Measurements from ENCODE around the gene TCAP. TPM values are rescaled to one million over a fixed set of nuclear protein-coding genes. Genes with fewer than 3 reads are reported as not detected.

TCAP gene
- polyA plus RNA-seq, 1 donor (not counting 4 experiments of a cell fraction or from before 2014, with no cell fraction given) = 0.20 TPM

DNA sequence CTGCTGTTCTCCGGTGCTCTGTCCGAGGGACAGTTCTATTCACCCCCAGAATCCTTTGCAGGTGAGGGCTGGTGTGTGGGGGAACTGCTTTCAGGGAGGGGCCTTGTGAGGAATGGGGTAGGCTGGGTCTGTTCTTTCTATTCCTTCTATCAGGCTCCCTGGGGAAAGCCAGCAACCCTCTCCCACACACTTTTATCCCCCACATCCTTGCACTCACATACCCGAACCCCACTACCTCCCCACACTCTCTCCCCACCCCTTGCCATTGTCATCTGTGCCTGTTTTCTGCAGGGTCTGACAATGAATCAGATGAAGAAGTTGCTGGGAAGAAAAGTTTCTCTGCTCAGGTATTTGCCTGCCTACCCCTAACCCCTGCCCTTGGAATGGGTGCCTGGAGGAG lies 6.4 kb upstream of the TCAP start:
- Histone ChIP-seq H3K9me1 (ENCODE audit: control insufficient read depth, extremely low read depth, insufficient read depth, low read length) (no peaks in the 10 kb centered on the region), H4K20me1 (ENCODE audit: control insufficient read depth, extremely low read depth, insufficient read depth, low read length) (peaks cover 3% of the 10 kb centered on the region), H3K79me2 (ENCODE audit: control insufficient read depth, insufficient read depth, low read length) (no peaks in the 10 kb centered on the region), H3K9me3 (ENCODE audit: control insufficient read depth, low read depth, low read length) (no peaks in the 10 kb centered on the region), H3K9ac (ENCODE audit: control insufficient read depth, extremely low read depth, insufficient read depth, low read length) (no peak overlapping the region), H3K4me1 (ENCODE audit: control insufficient read depth, extremely low read depth, insufficient read depth, low read length) (peaks cover 2% of the 10 kb centered on the region), H3K4me2 (ENCODE audit: control insufficient read depth, extremely low read depth, insufficient read depth, low read depth, low read length) (no peak overlapping the region), H2AFZ (ENCODE audit: control insufficient read depth, low read length) (no peak overlapping the region), H3K36me3 (ENCODE audit: control insufficient read depth in 2 of 2, extremely low read depth in 1 of 2, insufficient read depth in 2 of 2, low read length in 2 of 2) (peaks cover 6 to 19% of the 10 kb centered on the region in 2 experiments), H3K4me3 (ENCODE audit: control insufficient read depth in 2 of 3, extremely low read depth in 1 of 3, insufficient read depth in 2 of 3, low read depth in 1 of 3, low read length in 3 of 3) (no peak overlapping the region), H3K27me3 (ENCODE audit: control insufficient read depth, extremely low read depth, insufficient read depth, low read length) (no peaks in the 10 kb centered on the region), H3K27ac (ENCODE audit: control insufficient read depth, insufficient read depth, low read length) (no peak overlapping the region)
- DNase-seq (ENCODE audit: low read depth, low spot score) = no peak
- TF ChIP-seq EZH2 (IDR thresholded peaks at IDR 0.05; ENCODE audit: low read length) = no peak
- TF ChIP-seq, protein P1, sequence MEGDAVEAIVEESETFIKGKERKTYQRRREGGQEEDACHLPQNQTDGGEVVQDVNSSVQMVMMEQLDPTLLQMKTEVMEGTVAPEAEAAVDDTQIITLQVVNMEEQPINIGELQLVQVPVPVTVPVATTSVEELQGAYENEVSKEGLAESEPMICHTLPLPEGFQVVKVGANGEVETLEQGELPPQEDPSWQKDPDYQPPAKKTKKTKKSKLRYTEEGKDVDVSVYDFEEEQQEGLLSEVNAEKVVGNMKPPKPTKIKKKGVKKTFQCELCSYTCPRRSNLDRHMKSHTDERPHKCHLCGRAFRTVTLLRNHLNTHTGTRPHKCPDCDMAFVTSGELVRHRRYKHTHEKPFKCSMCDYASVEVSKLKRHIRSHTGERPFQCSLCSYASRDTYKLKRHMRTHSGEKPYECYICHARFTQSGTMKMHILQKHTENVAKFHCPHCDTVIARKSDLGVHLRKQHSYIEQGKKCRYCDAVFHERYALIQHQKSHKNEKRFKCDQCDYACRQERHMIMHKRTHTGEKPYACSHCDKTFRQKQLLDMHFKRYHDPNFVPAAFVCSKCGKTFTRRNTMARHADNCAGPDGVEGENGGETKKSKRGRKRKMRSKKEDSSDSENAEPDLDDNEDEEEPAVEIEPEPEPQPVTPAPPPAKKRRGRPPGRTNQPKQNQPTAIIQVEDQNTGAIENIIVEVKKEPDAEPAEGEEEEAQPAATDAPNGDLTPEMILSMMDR (optimal IDR thresholded peaks at IDR 0.05 in 1 of 3, IDR thresholded peaks at IDR 0.05 in 1 of 3, conservative IDR thresholded peaks at IDR 0.05 in 1 of 3; ENCODE audit: extremely low read depth in 1 of 3, insufficient read depth in 2 of 3, low read length in 3 of 3) = no peak
- FAIRE-seq = no peak
- dilution Hi-C loops (cut with MboI; ENCODE audit: extremely low pct_ligation_motif_present, low sequenced_read_pairs) = no loop called here

DNA sequence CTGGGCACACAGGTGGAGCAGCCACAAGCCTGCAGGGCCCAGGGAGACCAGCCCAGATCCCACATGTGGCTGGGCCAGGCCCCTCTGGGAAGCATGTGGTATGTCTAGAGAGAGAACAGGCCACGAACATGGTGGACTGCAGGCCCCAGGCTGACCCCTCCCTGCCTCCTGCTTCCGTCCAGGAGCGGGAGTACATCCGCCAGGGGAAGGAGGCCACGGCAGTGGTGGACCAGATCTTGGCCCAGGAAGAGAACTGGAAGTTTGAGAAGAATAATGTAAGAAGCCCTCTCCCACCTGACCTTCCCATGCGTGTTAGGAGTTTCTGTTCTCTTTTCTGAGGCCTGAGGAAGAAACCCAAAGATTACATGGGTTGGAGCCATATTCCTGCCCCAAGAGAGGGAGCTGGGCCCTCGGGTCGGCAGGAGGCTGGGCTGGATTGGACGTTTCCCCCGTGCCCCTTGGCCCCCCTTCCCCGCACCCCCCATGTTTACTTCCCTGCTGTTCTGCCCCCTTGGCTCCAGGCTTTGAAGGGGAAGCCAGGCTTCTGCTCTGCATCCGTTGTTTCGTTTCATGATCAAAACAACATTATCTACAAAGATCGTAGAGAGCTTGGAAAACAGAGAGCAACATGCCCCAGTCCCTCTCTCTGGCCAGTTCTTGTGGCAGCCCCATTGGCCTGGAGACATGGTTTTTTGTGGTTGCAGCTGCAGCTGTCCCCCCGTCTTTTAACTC lies 5.7 kb upstream of the TCAP start:
- Histone ChIP-seq H3K9me3 (ENCODE audit: control insufficient read depth, low read depth, low read length) (no peaks in the 10 kb centered on the region), H3K27me3 (ENCODE audit: control insufficient read depth, extremely low read depth, insufficient read depth, low read length) (no peaks in the 10 kb centered on the region), H3K9ac (ENCODE audit: control insufficient read depth, extremely low read depth, insufficient read depth, low read length) (no peak overlapping the region), H3K9me1 (ENCODE audit: control insufficient read depth, extremely low read depth, insufficient read depth, low read length) (no peaks in the 10 kb centered on the region), H3K4me3 (ENCODE audit: control insufficient read depth in 2 of 3, extremely low read depth in 1 of 3, insufficient read depth in 2 of 3, low read depth in 1 of 3, low read length in 3 of 3) (no peak overlapping the region), H4K20me1 (ENCODE audit: control insufficient read depth, extremely low read depth, insufficient read depth, low read length) (no peaks in the 10 kb centered on the region), H3K27ac (ENCODE audit: control insufficient read depth, insufficient read depth, low read length) (no peak overlapping the region), H3K36me3 (ENCODE audit: control insufficient read depth in 2 of 2, extremely low read depth in 1 of 2, insufficient read depth in 2 of 2, low read length in 2 of 2) (peaks cover 6 to 21% of the 10 kb centered on the region in 2 experiments), H3K4me1 (ENCODE audit: control insufficient read depth, extremely low read depth, insufficient read depth, low read length) (peaks cover 5% of the 10 kb centered on the region), H3K79me2 (ENCODE audit: control insufficient read depth, insufficient read depth, low read length) (no peaks in the 10 kb centered on the region), H2AFZ (ENCODE audit: control insufficient read depth, low read length) (no peak overlapping the region), H3K4me2 (ENCODE audit: control insufficient read depth, extremely low read depth, insufficient read depth, low read depth, low read length) (no peak overlapping the region)
- dilution Hi-C loops (cut with MboI; ENCODE audit: extremely low pct_ligation_motif_present, low sequenced_read_pairs) = no loop called here
- TF ChIP-seq, protein P1 (optimal IDR thresholded peaks at IDR 0.05 in 1 of 3, IDR thresholded peaks at IDR 0.05 in 1 of 3, conservative IDR thresholded peaks at IDR 0.05 in 1 of 3; ENCODE audit: extremely low read depth in 1 of 3, insufficient read depth in 2 of 3, low read length in 3 of 3) = no peak
- TF ChIP-seq EZH2 (IDR thresholded peaks at IDR 0.05; ENCODE audit: low read length) = no peak
- DNase-seq (ENCODE audit: low read depth, low spot score) (no peak), FAIRE-seq (no peak)

Measured in keratinocyte (primary cell).